Psoas muscle (tissue), 8 donors: Measurements from ENCODE around the gene SOD1. TPM values are rescaled to one million over a fixed set of nuclear protein-coding genes. Genes with fewer than 3 reads are reported as not detected.

Source experiments
- ATAC-seq, 4 donors: fragments of 200-7000 bp; cut with Tn5 transposase; one replicate each; pipeline ENCODE4 v1.9.1; 2020; ENCODE audit warnings: moderate library complexity in 3 of 4, mild to moderate bottlenecking in 2 of 4
- DNase-seq, 2 donors: peaks; one replicate each; pipeline ENCODE4 v3.0.0-alpha.2; 2020
- H3K27ac ChIP-seq: fragments of 200-600 bp; one replicate; pipeline ENCODE4 v1.8.0; 2022
- H3K27me3 ChIP-seq, 3 donors: fragments of 200-600 bp in 1 of 3; one replicate each; pipeline versions ENCODE4 v1.6.1 to v1.8.0; 2013 to 2022; ENCODE audit warnings: low read length in 2 of 3, mild to moderate bottlenecking in 2 of 3, moderate library complexity in 1 of 3; ENCODE audit not compliant: insufficient read depth in 3 of 3
- H3K36me3 ChIP-seq, 2 donors: fragments of 200-600 bp in 1 of 2; one replicate each; pipeline versions ENCODE4 v1.6.1 to v1.8.0; 2013 to 2022; ENCODE audit warnings: low read depth in 1 of 2, mild to moderate bottlenecking in 1 of 2, moderate library complexity in 1 of 2; ENCODE audit not compliant: insufficient read depth in 1 of 2
- H3K4me1 ChIP-seq: fragments of 200-600 bp; one replicate; pipeline ENCODE4 v1.8.0; 2022
- H3K4me3 ChIP-seq: fragments of 200-600 bp; one replicate; pipeline ENCODE4 v1.8.0; 2022; ENCODE audit warnings: mild to moderate bottlenecking
- H3K9me3 ChIP-seq: fragments of 200-600 bp; one replicate; pipeline ENCODE4 v1.8.0; 2022
- CTCF ChIP-seq: fragments of 200-600 bp; IDR thresholded peaks from one replicate; pipeline ENCODE4 v1.8.0; 2022; ENCODE audit warnings: antibody characterized with exemption
- WGBS, 3 donors: extraction: QIAGEN DNeasy Blood & Tissue Kit; methylation state at CpG; one replicate each; pipeline versions ENCODE4 v1.1.6 to v1.1.7; 2013; 5-methylcytosine and 5-hydroxymethylcytosine counted together
- intact Hi-C, 2 donors: fragments of 100-400 bp; cut with DNase I; formaldehyde crosslinking; loops; one replicate each; pipeline versions ENCODE4 v1.11.0 to v1.14.2; 2022
- polyA plus RNA-seq, 3 donors: library from polyadenylated mRNA; stranded (reverse); fragments of 200-250 nt; gene quantifications; one replicate each; pipeline ENCODE4 v1.2.3, GENCODE V29; 2013
- total RNA-seq, 4 donors: library from RNA; stranded (reverse); fragmentation: NEBNext Ultra II Directional in 2 of 4; extraction: Animal tissue kit (Norgen Biotek cat#: 25700) in 2 of 4; gene quantifications; one replicate each; pipeline versions ENCODE4 v1.2.1 to v1.2.4, GENCODE V29; 2021 to 2023
- donor health status: healthy with polysubstance abuse.
- donor health status: DM: no; HTN: no; CAD: no; lungs with moderate emphysema.
- donor health status: Bipolar disorder and iron deficiency.
- donor health status: healthy.
- donor health status: DM: yes; HTN: yes; CAD: no.
- donor health status: DM: no; HTN: no; CAD: no.
- donor health status: DM: no; HTN: no; CAD: no.
- donor health status: DM: yes; HTN: yes; CAD: no.

SOD1 gene
- total and polyA plus RNA-seq, 7 donors = 226 to 890 (median 305) TPM

GRCh38 chr21:31693222-31693621 lies 33.7 kb downstream of the SOD1 start:
- DNase-seq (no peak), ATAC-seq (no peak)
- WGBS, 3 donors = 96 to 98% (median 96%) methylated on average over 16 of the region's 16 CpGs
- H3K4me3 ChIP-seq = no peak overlapping the region
- no peak overlapping the region for H3K27ac ChIP-seq
- intact Hi-C loops = loop anchor here in 1 of 2 donors (10.0 kb wide), 1 partner anchor 662 kb away; no protein-coding TSS in a partner anchor
- TF ChIP-seq CTCF = no peak
- H3K27me3 ChIP-seq = no peaks in the 10 kb centered on the region
- no peaks in the 10 kb centered on the region for H3K4me1 ChIP-seq
- H3K9me3 ChIP-seq = no peaks in the 10 kb centered on the region
- peaks cover 12 to 100% of the 10 kb centered on the region in 2 donors for H3K36me3 ChIP-seq

- no peak for ATAC-seq
- Histone ChIP-seq H3K36me3 (peaks cover 10 to 100% of the 10 kb centered on the region in 2 donors), H3K27ac (no peak overlapping the region), H3K4me3 (no peak overlapping the region), H3K4me1 (no peaks in the 10 kb centered on the region), H3K27me3 (no peaks in the 10 kb centered on the region), H3K9me3 (no peaks in the 10 kb centered on the region)
- 89 to 98% (median 98%) methylated on average over 6 of the region's 6 CpGs for WGBS, 3 donors
- no peak for TF ChIP-seq CTCF
- DNase-seq = no peak
- intact Hi-C loops = loop anchor here in 1 of 2 donors (10.0 kb wide), 1 partner anchor 658 kb away; no protein-coding TSS in a partner anchor
Measured at GRCh38 chr21:31696424-31696823, 36.9 kb downstream of the SOD1 start.

GRCh38 chr21:31698461-31698860 lies 39.0 kb downstream of the SOD1 start:
- intact Hi-C loops = loop anchor here in 1 of 2 donors (10.0 kb wide), 1 partner anchor 656 kb away; no protein-coding TSS in a partner anchor
- no peak for DNase-seq
- peaks cover 8 to 99% of the 10 kb centered on the region in 2 donors for H3K36me3 ChIP-seq
- H3K4me1 ChIP-seq = no peaks in the 10 kb centered on the region
- no peak for ATAC-seq
- no peaks in the 10 kb centered on the region for H3K27me3 ChIP-seq
- no peak for TF ChIP-seq CTCF
- no peaks in the 10 kb centered on the region for H3K9me3 ChIP-seq
- H3K27ac ChIP-seq = no peak overlapping the region
- H3K4me3 ChIP-seq = no peak overlapping the region

GRCh38 chr21:31700040-31700439 lies 40.5 kb downstream of the SOD1 start:
- no peak for TF ChIP-seq CTCF
- Histone ChIP-seq H3K27me3 (no peaks in the 10 kb centered on the region), H3K27ac (no peak overlapping the region), H3K36me3 (peaks cover 8 to 91% of the 10 kb centered on the region in 2 donors), H3K4me3 (no peak overlapping the region), H3K4me1 (no peaks in the 10 kb centered on the region), H3K9me3 (no peaks in the 10 kb centered on the region)
- DNase-seq (no peak), ATAC-seq (no peak)
- 93 to 98% (median 98%) methylated on average over 3 of the region's 3 CpGs for WGBS, 3 donors
- intact Hi-C loops = no loop called here

GRCh38 chr21:31706562-31706961 lies 47.1 kb downstream of the SOD1 start:
- Histone ChIP-seq H3K4me1 (peaks cover 33% of the 10 kb centered on the region), H3K4me3 (no peak overlapping the region), H3K9me3 (no peaks in the 10 kb centered on the region), H3K27ac (no peak overlapping the region), H3K27me3 (no peaks in the 10 kb centered on the region), H3K36me3 (peaks cover 0 to 26% of the 10 kb centered on the region in 2 donors)
- no peak for TF ChIP-seq CTCF
- ATAC-seq = no peak
- intact Hi-C loops = no loop called here
- WGBS, 3 donors = 79 to 92% (median 84%) methylated on average over 3 of the region's 3 CpGs
- DNase-seq = no peak
